Liver (tissue), 9 donors: ENCODE measurements around the gene FGF1. TPM values are rescaled to one million over a fixed set of nuclear protein-coding genes. Genes with fewer than 3 reads are reported as not detected.

ENCODE experiments used
- DNase-seq: peaks from one replicate; pipeline ENCODE4 v3.0.0-alpha.2; 2017; ENCODE audit warnings: low spot score
- H3K27ac ChIP-seq, 2 donors: one replicate each; pipeline ENCODE4 v1.7.0; 2013; ENCODE audit warnings: inconsistent platforms in 2 of 2, low read length in 2 of 2, control low read depth in 1 of 2, low read depth in 1 of 2, mild to moderate bottlenecking in 1 of 2
- H3K27me3 ChIP-seq, 4 donors: one replicate each; pipeline versions ENCODE4 v1.6.1 to v1.7.0; 2013; ENCODE audit warnings: low read length in 3 of 4, inconsistent platforms in 1 of 4, mild to moderate bottlenecking in 1 of 4, moderate library complexity in 1 of 4; ENCODE audit not compliant: control insufficient read depth in 4 of 4, insufficient read depth in 4 of 4
- H3K36me3 ChIP-seq, 4 donors: one replicate each; pipeline versions ENCODE4 v1.6.1 to v1.7.0; 2013; ENCODE audit warnings: low read length in 3 of 4, mild to moderate bottlenecking in 3 of 4, low read depth in 1 of 4, moderate library complexity in 1 of 4; ENCODE audit not compliant: control insufficient read depth in 4 of 4, insufficient read depth in 3 of 4
- H3K4me1 ChIP-seq, 4 donors: one replicate each; pipeline versions ENCODE4 v1.6.1 to v1.7.0; 2013; ENCODE audit warnings: low read length in 3 of 4, mild to moderate bottlenecking in 3 of 4, moderate library complexity in 1 of 4; ENCODE audit not compliant: control insufficient read depth in 4 of 4, insufficient read depth in 4 of 4
- H3K4me3 ChIP-seq, 3 donors: one replicate each; pipeline versions ENCODE4 v1.6.1 to v1.7.0; 2013; ENCODE audit warnings: low read length in 3 of 3, control low read depth in 1 of 3, low read depth in 1 of 3, mild to moderate bottlenecking in 1 of 3
- H3K9ac ChIP-seq, 2 donors: one replicate each; pipeline ENCODE4 v1.7.0; 2013; ENCODE audit warnings: low read length in 2 of 2, mild to moderate bottlenecking in 2 of 2, moderate library complexity in 2 of 2, control low read depth in 1 of 2, low read depth in 1 of 2
- H3K9me3 ChIP-seq, 4 donors: one replicate each; pipeline versions ENCODE4 v1.6.1 to v1.7.0; 2013; ENCODE audit warnings: low read length in 3 of 4; ENCODE audit not compliant: control insufficient read depth in 4 of 4
- CTCF ChIP-seq: fragments of 150-350 bp; IDR thresholded peaks from 2 replicates; pipeline ENCODE4 v1.5.1; 2017; ENCODE audit warnings: improper control_type of control experiment, low read depth, low read length; ENCODE audit not compliant: missing input control
- EGR1 ChIP-seq, 2 donors: IDR thresholded peaks; 2 replicates each; pipeline ENCODE4 v1.6.1; 2016 to 2018; ENCODE audit warnings: antibody characterized with exemption in 2 of 2, low read depth in 2 of 2
- FOXA1 ChIP-seq: IDR thresholded peaks from 2 replicates; pipeline ENCODE4 v1.6.1; 2016; ENCODE audit warnings: antibody characterized with exemption
- FOXA2 ChIP-seq: IDR thresholded peaks from 2 replicates; pipeline ENCODE4 v1.6.1; 2016; ENCODE audit warnings: antibody characterized with exemption
- GABPA ChIP-seq, 2 donors: IDR thresholded peaks in 1 of 2; conservative IDR thresholded peaks in 1 of 2; 2 replicates each; pipeline ENCODE4 v1.6.1; 2016; ENCODE audit warnings: antibody characterized with exemption in 2 of 2, mild to moderate bottlenecking in 1 of 2, moderate library complexity in 1 of 2
- HNF4A ChIP-seq, 2 donors: conservative IDR thresholded peaks; 2 replicates each; pipeline ENCODE4 v1.6.1; 2016; ENCODE audit warnings: antibody characterized with exemption in 2 of 2, mild to moderate bottlenecking in 2 of 2
- HNF4G ChIP-seq: IDR thresholded peaks from 2 replicates; pipeline ENCODE4 v1.6.1; 2016; ENCODE audit warnings: antibody characterized with exemption
- JUND ChIP-seq, 2 donors: IDR thresholded peaks; 2 replicates each; pipeline ENCODE4 v1.6.1; 2016; ENCODE audit warnings: antibody characterized with exemption in 2 of 2
- NR2F2 ChIP-seq: IDR thresholded peaks from 2 replicates; pipeline ENCODE4 v1.6.1; 2016; ENCODE audit warnings: antibody characterized with exemption
- RAD21 ChIP-seq, 2 donors: IDR thresholded peaks; 2 replicates each; pipeline ENCODE4 v1.6.1; 2016; ENCODE audit warnings: antibody characterized with exemption in 2 of 2, mild to moderate bottlenecking in 2 of 2
- RXRA ChIP-seq, 2 donors: IDR thresholded peaks; 2 replicates each; pipeline ENCODE4 v1.6.1; 2017 to 2018; ENCODE audit warnings: antibody characterized with exemption in 2 of 2, mild to moderate bottlenecking in 1 of 2
- SP1 ChIP-seq: IDR thresholded peaks from 2 replicates; pipeline ENCODE4 v1.6.1; 2018; ENCODE audit warnings: antibody characterized with exemption, mild to moderate bottlenecking
- TAF1 ChIP-seq: conservative IDR thresholded peaks from 2 replicates; pipeline ENCODE4 v1.6.1; 2016; ENCODE audit warnings: antibody characterized with exemption, mild to moderate bottlenecking
- YY1 ChIP-seq: IDR thresholded peaks from 2 replicates; pipeline ENCODE4 v1.6.1; 2016; ENCODE audit warnings: antibody characterized with exemption, mild to moderate bottlenecking
- WGBS: extraction: QIAGEN DNeasy Blood & Tissue Kit; methylation state at CpG from one replicate; pipeline ENCODE4 v1.1.7; 2013; 5-methylcytosine and 5-hydroxymethylcytosine counted together
- polyA plus RNA-seq, 2 donors: library from polyadenylated mRNA; stranded (reverse) in 1 of 2; unstranded in 1 of 2; fragments of 200-250 nt in 1 of 2; fragments of >200 nt in 1 of 2; fragmentation: Nextera tagmentation in 1 of 2; extraction: Ambion mirVana in 1 of 2; gene quantifications; one replicate each; pipeline versions ENCODE4 v1.2.1 to v1.2.3, GENCODE V29; 2013 to 2015
- total RNA-seq, 2 donors: library from RNA; depleted of rRNA; stranded (reverse); fragments of >200 nt; gene quantifications; one replicate each; pipeline ENCODE4 v1.2.3, GENCODE V29; 2014
- TF ChIP-seq, protein P1 (sequence below): IDR thresholded peaks from 2 replicates; pipeline ENCODE4 v1.6.1; 2016; ENCODE audit warnings: antibody characterized with exemption
- TF ChIP-seq, protein P2 (sequence below): IDR thresholded peaks from 2 replicates; pipeline ENCODE4 v1.6.1; 2016; ENCODE audit warnings: antibody characterized with exemption
- donor health status: healthy.
- donor health status: healthy.
- donor health status: healthy.
- donor health status: healthy.
- donor health status: healthy.

FGF1 gene
- total and polyA plus RNA-seq, 4 donors, result 0.05 to 0.25 (median 0.16) TPM

DNA sequence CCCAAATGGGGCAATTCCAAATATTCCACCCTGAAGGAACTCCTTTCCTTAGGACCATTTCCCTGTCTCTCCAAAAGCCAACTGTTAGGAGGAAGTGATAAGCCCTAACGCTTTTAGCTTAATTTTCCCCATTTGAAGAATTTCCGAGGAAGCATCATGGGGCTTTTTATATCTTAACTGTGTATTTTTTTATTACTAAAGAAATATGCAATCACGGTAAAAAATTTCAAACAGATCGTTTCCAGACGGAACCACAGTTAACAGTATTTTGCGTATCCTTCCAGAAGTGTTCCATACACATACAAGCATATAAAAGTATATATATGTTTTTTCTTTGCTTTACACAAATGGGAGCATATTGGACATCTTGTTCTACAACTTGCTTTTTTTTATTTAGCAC lies 133.8 kb downstream of the FGF1 start (continued):
- TF ChIP-seq, protein P1, sequence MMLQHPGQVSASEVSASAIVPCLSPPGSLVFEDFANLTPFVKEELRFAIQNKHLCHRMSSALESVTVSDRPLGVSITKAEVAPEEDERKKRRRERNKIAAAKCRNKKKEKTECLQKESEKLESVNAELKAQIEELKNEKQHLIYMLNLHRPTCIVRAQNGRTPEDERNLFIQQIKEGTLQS, result no peak
- TF ChIP-seq RXRA (IDR thresholded peaks at IDR 0.05), result no peak
- TF ChIP-seq HNF4A (conservative IDR thresholded peaks at IDR 0.05), result no peak
- TF ChIP-seq, protein P2, sequence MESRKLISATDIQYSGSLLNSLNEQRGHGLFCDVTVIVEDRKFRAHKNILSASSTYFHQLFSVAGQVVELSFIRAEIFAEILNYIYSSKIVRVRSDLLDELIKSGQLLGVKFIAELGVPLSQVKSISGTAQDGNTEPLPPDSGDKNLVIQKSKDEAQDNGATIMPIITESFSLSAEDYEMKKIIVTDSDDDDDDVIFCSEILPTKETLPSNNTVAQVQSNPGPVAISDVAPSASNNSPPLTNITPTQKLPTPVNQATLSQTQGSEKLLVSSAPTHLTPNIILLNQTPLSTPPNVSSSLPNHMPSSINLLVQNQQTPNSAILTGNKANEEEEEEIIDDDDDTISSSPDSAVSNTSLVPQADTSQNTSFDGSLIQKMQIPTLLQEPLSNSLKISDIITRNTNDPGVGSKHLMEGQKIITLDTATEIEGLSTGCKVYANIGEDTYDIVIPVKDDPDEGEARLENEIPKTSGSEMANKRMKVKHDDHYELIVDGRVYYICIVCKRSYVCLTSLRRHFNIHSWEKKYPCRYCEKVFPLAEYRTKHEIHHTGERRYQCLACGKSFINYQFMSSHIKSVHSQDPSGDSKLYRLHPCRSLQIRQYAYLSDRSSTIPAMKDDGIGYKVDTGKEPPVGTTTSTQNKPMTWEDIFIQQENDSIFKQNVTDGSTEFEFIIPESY, result no peak
- TF ChIP-seq FOXA2, result no peak
- TF ChIP-seq RAD21 (IDR thresholded peaks at IDR 0.05), result no peak
- TF ChIP-seq TAF1, result no peak
- TF ChIP-seq EGR1 (IDR thresholded peaks at IDR 0.05; ENCODE audit: low read depth in 2 of 2), result no peak

DNA sequence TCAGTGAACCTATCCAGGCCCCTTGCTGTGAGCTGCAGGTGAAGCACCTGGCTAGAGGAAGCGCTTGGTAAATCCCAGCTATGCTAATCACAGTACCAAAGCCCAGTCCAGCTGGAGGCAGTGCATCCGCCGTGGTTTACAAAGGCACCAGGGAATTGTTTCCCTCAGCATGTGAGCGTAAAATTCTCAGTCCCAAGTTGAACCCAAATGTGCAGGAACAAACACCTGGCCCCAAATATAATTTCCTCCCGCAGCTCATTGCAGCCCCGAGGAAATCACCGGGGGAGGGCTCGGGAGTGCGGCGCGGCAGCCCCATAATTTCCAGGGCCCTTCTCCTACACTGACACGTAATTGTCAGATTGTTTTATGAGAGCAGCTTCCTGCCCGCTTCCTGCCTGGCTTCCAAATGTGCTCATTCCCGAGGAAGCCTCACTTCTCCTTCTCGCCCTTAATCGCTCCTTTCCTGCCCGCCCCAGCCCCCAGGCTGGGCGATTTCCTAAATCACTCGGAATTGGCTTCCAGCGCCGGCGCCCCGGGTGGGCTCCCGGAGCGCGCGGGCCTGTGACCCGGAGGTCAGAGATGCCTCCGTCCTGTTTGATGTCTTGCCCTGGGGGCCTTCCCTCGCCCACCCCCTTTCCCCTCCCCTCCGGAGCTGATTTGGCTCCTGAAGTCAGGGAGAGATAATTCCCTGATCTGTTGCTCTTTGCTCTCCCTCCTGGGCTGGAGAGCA lies 134.4 kb downstream of the FGF1 start:
- Histone ChIP-seq H3K27ac (no peak overlapping the region), H3K4me3 (peak overlapping the region in 1 of 3 donors; percentile 4), H3K9me3 (no peaks in the 10 kb centered on the region), H3K9ac (no peak overlapping the region), H3K4me1 (peaks cover 0 to 10% (median 1%) of the 10 kb centered on the region in 4 donors), H3K36me3 (no peaks in the 10 kb centered on the region), H3K27me3 (no peaks in the 10 kb centered on the region)
- 16% methylated on average over 31 of the region's 31 CpGs for WGBS
- no peak for DNase-seq
- TF ChIP-seq JUND (IDR thresholded peaks at IDR 0.05), result no peak
- TF ChIP-seq, protein P2, result no peak
- TF ChIP-seq NR2F2, result peak; percentile 43

DNA sequence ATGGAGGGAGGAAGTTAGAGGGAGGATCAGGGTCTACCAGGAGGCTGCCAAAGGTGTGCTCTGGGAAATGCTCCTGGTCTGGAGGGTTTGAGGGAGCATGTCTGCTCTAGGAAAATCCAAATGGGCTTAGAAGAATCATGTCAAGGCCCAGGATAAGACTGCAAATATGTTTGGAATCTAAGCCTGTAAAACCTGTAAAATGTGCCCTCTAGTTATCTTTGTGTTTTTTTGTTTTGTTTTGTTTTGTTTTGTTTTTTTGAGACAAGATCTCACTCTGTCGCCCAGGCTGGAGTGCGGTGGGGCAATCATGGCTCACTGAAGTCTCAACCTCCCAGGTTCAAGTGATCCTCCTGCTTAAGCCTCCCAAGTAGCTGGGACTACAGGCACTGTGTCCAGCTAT lies 135.4 kb downstream of the FGF1 start:
- no peak overlapping the region for H3K4me3 ChIP-seq
- H3K27ac ChIP-seq, result no peak overlapping the region
- H3K27me3 ChIP-seq, result no peaks in the 10 kb centered on the region
- no peak for DNase-seq
- H3K36me3 ChIP-seq, result no peaks in the 10 kb centered on the region
- H3K4me1 ChIP-seq, result peaks cover 0 to 10% (median 1%) of the 10 kb centered on the region in 4 donors
- TF ChIP-seq EGR1 (IDR thresholded peaks at IDR 0.05; ENCODE audit: low read depth in 2 of 2), result no peak
- TF ChIP-seq, protein P2, result no peak
- TF ChIP-seq FOXA2, result no peak
- no peak for TF ChIP-seq GABPA (IDR thresholded peaks at IDR 0.05 in 1 of 2, conservative IDR thresholded peaks at IDR 0.05 in 1 of 2)
- no peak for TF ChIP-seq RAD21 (IDR thresholded peaks at IDR 0.05)
- TF ChIP-seq NR2F2, result no peak
- TF ChIP-seq HNF4G, result no peak
- no peak for TF ChIP-seq FOXA1
- TF ChIP-seq TAF1, result no peak
- TF ChIP-seq, protein P1, result no peak
- TF ChIP-seq CTCF, result no peak
- TF ChIP-seq YY1, result no peak
- TF ChIP-seq SP1, result no peak
- 94% methylated on average over 2 of the region's 2 CpGs for WGBS
- no peak overlapping the region for H3K9ac ChIP-seq
- H3K9me3 ChIP-seq, result no peaks in the 10 kb centered on the region
